NCI-H2196 treated with DMSO at 0.1 percent for 48 hours (cell line): ENCODE results near the gene C5orf58.

Experiments used
- DNase-seq: peaks from one replicate; lab custom pipeline; 2025; ENCODE audit not compliant: unreplicated experiment; lab: John Stamatoyannopoulos, UW

Gene C5orf58

DNA sequence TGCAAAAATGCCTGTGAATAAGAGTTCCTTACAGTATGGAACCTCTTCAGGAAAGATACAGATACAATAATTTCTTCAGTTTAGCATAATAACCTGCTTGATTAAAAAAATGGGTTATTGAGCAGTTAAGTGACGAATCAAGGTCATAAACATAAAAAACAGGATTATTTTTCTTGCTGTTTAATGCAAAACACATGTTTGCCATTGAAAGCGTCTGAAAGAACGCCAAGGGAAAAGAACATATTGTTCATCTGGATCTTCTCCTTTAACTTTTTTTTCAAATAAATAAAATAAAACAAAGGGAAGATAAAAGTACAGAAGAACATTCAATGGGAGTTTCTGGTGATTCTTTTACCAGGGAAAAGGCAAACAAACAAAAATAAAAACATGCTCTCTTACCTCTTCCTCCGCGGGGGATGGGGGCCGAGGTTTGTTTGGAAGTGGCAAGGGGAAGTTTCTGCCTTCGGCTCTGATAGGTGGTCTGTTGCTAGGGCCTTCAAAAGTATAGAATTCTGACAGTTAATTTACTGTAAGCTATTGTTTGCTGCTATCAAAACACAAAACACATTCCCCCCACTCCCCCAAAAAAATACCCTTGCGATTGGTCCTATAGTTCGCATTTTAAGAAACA is 20.1 kb downstream of the C5orf58 start:
- DNase-seq: no peak

DNA sequence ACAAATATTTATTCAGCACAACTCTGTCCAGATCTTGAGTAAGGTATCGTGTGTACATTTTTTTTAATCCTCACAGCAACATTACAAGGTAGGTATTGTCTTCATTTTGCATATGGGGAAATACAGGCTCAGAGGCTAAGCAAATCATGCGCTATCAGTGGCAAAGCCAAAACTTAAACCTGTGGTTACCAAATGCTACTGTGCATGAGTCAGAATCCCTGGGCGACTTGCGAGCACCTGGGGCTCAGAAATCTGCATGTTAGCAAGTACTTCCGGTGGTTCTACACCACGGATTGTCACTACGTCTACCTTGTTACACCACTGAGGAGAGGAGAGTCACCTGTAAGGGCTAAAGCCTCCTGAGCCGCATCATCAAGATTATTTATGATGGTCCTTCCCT is 21.3 kb downstream of the C5orf58 start:
- DNase-seq: no peak

DNA sequence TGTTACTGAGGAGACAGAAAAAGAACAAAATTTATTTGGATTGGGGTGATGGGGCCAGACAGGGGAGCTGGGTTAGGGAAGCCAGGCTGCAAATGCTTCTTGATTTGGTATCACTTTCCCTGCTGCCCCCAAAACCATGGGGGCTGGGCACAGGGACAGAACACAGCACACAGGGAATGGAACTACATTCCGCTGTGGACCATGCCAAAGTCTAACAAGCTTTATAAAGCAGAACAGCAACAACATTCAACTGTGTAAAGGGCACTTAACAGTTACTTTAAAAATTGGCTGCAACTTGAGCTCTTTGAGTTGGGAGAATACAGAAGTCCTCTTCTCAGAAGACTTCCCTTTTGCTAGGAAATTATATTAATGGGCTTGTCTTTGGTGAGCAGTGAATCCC is 23.8 kb downstream of the C5orf58 start:
- DNase-seq: no peak

DNA sequence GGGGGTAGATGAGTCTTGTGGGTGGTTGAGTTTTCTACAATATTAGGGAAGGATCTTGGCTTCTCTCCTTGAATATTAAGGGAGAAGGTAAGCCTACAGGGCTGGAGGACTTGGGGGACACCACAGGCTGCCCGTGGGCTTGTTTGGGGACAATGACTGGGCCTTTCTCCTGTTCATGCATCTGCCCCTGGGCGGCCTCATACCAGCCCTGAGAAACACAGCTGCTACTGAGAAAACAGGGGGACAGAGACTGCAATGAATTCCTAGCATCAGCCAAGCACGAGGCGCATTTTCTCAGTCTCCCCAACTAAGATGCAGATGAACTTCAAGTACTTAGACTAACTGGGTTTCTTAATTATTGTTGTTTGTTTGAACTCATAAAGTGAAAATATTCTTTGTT is 24.6 kb downstream of the C5orf58 start:
- no peak for DNase-seq

DNA sequence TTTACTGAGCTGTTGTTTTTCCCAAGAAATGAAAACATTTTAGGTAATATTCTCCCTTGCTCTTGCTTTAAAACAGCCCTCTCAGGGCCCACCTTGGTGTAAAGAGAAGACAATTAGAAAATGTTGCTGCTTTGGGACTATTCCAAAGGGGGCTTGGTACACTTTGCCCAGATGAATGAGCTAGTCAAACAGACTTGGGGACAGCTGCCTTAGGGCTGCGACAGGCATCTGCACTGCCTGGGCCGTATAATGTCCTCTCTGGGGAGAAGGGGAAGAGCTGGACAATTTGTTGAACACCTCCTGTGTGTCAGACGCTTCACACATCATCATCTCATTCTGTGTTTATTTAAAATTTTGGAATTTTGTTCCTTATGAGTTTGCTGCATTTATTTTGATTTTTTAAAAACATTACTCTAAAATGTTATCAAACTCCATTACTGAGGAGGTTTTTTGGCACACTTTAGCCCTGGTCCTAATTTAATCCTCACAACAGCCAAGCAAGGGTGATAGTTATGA is 28.8 kb downstream of the C5orf58 start:
- no peak for DNase-seq

DNA sequence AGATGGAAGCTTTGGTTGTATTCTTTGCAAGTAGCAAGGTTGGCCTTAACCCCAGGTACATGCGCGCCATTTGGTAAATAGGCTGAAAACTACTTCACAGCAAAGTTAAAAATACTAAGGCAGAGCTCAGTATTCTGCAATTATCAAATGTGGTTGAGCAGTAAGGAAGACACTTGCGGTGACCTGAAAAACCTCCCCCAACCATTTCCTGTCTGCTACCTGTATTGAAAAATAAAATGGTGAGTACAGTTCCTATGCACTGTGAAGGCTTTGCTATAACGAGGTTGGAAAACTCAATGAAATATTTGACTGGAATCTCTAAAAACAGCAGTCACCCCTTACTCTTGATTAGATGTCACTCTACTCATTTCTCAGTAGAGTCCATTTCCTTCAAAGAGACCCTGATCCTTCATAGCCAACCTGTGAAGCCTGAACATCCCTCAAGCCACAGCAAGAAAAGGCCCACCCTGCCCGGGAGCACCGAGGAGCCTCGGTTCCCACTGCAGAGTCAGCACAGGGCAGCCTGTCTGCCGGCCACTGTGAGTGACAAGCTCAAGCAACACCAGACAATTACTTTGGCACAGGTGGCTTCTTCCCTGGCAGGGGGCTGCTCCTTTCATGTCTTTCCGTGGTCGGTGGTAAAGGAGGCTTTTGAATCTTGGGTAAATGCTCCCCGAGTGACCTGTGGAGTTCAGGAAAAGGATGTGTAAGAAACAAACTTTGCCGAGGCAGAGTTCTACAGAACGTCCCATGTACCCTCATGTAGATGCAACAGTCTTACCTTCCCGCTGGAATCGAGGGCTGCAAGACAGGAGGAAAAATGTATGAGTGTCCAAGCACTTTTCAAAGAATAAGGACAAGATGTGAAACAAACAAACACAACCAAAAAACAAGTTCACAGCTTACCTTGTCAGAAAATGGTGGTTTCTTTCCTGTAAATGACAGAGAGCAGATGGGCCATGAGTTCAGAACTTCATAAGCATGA is 29.6 kb downstream of the C5orf58 start:
- no peak for DNase-seq

DNA sequence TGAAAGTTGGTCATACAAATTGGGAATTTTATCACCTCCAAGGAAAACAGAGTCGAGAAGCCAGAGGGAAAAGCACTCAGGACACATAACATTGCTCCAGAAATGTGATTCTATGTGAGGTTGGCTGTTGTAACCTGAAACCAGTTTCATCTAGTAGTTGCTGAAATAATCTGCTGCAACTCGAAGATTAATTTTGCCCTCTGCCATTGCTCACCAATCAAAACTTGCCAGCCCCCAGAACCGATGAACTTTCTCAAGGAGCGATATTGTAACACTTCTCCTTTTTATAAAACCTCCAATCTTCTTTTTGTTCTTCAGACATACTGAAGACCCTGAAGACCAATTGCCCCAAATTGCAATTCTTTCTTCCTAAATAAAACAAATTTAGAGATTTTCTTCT is 31.1 kb downstream of the C5orf58 start:
- no peak for DNase-seq

DNA sequence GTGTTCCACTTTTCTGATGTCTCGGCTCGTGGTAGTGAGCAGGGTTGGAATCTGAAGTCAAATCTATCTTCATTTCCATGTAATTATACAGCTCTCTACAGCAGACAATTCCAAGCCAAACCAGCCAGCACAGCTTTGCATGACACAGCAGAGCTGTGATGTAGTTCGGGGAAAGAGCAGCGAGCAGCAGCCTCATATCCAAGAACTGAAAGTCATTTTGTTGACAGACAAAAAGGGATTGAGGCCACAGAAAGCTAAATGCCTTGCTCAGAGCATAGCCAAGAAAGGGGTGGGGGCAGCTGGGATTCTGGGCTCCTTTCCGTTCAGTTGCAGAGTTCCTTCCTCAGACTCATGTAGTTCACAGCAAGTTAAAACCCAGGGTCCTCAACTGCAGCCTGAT is 32.7 kb downstream of the C5orf58 start:
- no peak for DNase-seq

DNA sequence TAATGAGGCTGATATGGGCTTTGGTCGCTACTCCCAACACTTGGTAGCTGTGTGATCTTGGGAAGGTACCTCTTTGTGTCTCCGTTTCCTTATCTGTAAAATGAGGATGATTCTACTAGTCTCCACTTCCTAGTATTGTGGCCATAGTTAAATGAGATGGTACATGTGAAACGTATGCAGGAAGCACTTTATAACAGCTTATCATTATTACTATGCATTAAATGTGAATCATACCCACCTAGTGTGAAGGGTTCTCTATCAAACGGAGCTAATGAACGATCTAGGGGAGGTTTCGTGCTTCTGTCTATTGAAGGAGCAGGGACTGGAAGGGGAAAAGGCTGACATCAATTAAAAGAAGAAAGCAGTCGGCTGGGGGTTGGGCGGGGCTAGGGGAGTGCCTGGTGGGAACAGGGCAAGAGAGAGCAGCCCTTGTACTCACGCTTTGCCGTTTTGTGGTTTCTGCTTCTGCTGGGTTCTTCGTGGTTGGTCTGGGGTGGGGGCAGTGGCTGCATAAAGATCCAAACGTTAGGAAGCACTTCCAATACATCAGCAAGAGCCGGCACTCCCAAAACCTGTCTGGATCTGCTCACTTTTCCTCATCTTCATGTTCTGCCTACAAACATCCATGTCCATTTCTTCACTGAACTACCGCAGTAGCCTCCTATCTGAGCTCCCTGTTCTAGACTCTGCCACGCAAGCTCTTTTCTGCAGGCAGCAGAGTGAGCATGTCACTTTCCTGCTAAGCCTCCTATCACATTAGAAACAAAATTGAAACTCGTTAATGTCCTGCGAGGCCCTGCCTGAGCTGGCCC is 34.0 kb downstream of the C5orf58 start:
- no peak for DNase-seq

DNA sequence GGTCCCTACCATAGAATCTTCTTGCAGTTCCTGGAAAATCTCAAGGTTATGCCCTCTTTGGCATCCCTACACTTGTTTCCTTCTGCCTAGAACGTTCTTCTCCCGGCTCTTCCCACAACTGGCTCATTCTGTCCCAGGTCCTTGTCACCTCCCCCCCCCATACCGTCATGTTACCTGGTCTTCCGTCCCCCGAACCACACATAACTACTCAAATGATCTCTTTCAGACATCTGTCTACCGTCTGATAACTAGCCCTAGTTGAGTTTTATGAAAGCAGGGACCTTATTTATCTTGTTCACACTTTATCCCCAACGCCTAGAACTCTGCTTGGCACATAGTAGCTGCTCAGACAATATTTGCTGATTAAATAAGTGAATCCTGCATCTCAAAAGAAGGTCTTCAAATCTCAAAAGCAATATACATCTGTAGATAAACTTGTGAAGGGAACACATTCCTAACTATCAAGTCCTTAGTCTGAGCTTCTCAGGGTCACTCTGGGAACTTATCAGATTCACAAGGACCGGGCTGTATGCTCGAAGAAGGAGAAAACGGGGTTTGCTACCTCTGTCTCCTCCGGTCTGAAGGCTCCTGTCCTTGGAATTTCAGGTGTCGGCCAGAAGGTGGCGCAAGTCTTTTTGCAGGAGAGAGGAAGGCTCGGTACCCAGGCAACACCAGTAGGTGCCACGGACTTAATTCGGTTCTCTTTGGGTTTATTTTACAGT is 34.8 kb downstream of the C5orf58 start:
- DNase-seq: peak; percentile 5

DNA sequence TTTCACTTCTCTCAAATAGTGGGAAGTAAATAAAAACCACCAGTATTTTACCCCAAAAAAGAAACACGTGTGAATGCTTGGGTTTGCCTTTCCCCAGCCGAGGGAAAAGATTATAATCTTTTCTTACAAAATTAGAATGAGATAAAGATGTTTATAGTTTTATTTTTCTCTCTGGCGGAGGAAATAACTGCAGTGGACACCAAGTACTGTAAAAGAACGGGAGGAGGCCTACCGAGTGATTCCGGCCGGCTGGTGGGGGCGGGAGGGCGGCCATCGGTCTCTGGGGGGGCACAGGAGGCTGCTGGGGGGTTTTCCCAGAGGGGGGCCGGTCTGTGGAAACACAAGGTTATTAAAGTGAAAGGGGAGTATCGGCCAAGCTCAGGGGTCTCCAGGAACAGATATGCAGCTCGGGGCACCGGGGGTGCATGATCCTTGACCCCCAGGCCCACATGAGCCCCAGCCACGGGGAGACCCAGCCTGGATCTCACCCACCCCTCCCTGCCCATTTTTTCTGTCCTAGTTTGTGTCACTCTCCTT is 35.4 kb downstream of the C5orf58 start:
- DNase-seq: no peak

DNA sequence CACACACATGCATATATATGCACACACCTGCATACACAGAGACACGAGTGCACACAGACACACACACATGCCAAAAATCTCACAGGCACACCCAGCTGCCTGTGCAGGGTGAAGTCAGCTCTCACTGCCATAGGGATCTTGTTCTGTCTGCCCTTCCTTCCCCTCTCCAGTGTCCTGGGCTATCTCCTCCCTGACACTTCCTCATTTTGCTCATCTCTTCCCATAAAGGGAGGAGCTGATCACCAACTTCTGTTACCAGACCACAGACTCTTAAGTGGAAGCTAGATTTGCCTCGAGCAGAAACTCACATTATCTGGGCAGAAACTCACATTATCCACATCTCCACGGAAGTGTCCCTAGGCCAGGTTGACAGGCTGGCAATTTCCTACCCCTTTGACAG is 36.1 kb downstream of the C5orf58 start:
- no peak for DNase-seq

DNA sequence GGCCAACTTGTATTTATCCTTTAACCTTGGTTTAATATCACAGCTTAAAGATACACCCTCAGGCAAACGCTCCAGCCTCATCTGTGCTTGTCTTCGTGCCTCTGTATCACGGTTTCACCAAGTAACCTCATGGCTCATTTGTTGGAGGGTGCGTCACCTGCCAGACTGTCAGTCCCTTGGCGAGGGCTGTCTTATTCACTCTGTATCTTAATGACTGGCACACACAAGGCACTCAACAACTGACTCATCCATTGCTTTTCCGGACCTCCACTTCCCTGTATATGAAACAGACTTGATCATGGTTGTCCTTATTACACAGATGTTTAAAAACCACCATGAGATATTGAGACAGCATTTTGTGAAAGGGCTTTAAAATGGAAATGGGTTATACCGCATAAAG is 36.8 kb downstream of the C5orf58 start:
- DNase-seq: no peak

DNA sequence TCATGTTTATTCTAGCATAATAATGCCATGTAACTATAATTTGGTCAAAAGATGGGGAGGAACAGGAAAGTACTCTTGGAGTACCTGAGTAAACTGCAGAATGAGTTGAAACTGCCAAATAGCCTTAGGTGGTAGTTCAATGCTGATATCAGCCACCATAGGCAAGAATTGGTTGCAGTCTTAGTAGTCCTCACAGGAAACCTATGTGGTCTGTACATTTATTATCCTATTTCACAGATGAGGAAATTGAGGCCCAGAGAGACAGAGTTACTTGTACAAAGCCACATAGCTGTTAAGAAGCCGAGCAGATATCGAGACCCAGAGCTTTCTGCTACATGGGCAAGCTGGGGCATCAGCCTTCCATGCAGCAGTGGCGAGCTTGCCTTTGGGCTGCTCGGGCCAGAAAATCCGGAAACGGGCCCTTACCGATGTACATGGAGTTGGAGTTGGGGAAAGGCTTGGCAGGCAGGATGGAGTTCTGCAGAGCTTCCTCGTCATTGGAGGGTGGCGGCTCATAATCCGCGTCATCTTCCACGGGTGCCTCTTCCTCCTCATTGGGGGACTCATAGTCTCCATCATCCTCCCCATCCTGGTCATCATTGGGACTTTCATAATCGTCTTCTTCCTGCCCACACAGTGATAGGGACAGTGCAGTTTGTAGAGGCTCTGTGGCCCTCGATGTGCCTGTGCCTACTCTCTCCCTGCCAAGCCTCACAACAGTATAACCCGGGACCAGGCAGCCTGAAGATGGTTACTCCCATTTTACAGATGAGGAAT is 37.7 kb downstream of the C5orf58 start:
- no peak for DNase-seq

DNA sequence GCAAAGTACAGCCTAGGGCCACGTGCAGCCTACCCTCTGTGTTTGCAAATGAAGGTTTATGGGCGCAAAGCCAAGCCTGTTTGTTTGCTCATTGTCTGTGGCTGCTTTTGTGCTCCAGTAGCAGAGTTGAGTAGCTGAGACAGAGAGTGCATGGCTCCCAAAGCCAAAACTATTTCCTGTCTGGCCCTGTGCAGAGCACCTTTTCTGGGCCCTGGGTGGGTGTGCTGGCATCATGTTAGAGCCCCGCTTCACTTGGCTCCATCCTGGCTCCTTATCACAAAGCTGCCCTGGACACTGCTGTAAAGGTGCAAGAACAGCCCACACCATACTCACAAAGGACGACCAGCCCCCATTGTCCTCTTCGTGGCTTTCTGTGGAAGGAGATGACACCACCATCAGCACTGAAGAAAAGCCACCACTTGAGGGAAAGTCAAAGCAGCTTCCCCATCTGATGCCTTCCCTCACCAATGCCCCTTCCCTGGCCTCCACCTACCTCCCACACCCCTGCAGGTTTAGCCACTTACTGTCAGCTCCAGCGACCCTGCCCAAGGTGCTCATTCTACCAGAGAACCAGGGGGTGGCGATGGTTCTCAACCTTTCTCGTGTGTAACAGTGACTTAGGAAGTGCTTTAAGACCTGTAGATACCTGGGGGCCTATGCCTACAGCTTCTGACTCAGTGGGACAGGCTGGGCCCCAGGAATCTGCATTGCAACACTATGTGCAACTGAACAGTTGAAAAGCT is 41.4 kb downstream of the C5orf58 start:
- no peak for DNase-seq

DNA sequence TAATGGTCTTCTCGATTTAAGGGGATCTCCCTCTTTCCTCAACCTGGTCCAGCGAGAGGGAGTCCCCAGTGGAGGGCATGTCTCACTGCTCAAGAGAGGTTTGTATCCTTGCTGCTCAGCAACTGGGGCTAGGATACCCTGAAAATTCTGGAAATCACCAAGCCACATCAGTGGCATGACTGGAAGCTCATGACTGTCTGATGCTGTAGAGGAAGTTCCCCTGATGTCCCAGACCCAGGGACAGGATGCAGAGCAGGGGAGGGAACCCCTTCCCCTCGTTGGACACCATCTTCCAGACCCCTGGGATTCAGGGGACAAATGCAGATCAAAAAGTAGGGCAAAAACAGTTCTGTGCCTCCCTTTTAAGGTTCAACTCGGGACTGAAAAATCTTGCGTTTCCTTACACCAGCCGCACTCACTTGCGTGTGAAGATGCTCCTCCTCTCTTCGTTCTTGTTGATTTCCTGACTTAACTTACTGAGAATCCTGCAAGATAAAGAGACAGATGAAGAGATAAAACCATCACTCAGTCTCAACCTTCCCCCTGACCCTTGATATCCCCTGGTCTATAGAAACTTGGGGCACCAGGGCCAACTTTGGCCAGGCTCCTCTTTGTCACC is 42.7 kb downstream of the C5orf58 start:
- no peak for DNase-seq

DNA sequence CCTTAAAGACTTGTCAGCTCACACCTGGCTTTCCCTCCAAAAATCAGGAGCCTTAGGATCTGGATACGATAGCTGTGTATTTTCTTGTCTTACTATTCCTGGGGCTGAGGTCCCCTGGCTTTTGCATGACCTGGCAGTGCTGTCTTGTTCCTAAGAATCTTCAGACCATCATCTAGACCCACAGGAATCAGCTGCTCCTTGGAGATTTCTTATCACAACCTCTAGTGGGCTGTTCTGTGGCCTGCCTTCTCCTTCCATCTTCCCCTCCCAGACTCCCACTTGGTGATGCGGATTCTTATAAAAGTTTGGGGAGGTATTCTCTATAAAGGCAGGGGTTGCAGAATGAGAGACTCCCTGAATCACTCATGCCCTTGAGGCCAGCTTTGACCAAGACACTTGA is 43.4 kb downstream of the C5orf58 start:
- no peak for DNase-seq

DNA sequence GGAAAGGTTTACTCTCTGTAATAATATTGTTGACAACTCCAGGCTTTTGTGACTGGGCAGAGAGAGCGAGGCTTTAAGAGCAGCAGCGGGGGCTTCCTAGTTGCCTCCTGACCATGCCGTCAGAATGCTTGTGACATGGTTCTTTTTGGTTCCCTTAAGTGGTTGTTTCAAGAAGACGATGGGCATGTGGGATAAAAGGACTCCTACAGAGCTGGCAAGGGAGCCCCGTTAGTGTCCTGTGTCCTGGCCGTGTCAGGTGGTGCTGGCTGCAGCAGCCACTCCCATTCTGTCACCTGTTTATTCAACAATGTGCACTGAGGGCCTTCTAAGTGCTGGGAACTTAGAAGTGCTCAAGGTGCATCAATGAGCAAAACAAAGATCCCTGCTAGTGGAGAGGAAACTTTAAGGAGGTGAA is 45.1 kb downstream of the C5orf58 start:
- no peak for DNase-seq
